ENCODE data around the gene GPR35.
"Not testable (repeated sequence)": the region's sequence is repeated elsewhere in the genome, so short reads cannot be mapped to it uniquely, and the experiment has no call there.

Gene GPR35

DNA sequence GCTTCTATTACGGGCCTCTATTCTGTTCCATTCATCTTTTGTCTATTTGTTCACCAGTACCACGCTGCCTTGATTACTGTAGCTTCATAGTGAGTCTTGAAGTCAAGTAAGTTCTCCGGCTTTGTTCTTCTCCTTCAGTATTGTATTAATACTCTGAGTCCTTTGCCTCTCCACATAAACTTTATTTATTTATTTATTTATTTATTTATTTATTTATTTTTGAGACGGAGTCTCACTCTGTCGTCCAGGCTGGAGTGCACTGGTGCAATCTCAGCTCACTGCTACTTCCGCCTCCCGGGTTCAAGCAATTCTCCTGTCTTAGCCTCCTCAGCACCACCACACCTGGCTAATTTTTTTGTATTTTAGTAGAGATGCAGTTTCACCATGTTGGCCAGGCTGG is 34.6 kb downstream of the GPR35 start:
- not testable (repeated sequence) for DNase-seq (ENCODE audit: low read depth in 3 of 3)

GRCh38 chr2:240662681-240663080 is 37.4 kb downstream of the GPR35 start:
- DNase-seq (ENCODE audit: low read depth in 3 of 3): no peak

GRCh38 chr2:240663546-240664190 is 38.4 kb downstream of the GPR35 start:
- no peak for DNase-seq (ENCODE audit: low read depth in 3 of 3)

GRCh38 chr2:240664622-240665021 is 39.3 kb downstream of the GPR35 start:
- DNase-seq (ENCODE audit: low read depth in 3 of 3): no peak

DNA sequence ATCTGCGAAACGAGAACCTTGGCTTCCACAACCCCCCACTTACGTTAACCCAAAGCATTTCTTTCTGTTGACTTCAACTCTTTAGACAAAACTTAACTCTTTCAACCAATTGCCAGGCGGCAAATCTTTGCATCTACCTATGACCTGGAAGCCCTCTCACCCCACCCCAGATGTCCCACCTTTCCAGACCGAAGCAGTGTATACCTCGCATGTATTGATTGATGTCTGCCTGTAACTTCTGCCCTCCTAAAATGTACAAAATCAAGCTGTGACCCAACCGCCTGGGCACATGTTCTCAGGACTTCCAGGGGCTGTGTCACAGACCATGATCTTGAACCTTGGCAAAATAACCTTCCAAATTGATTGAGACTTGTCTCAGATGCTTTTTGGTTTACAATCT is 45.1 kb downstream of the GPR35 start:
- DNase-seq (ENCODE audit: low read depth in 3 of 3): no peak

- DNase-seq (ENCODE audit: low read depth in 3 of 3): no peak
These were observed 45.7 kb downstream of the GPR35 start for GRCh38 chr2:240670950-240671349.

- DNase-seq (ENCODE audit: low read depth in 3 of 3): no peak
These were observed 46.9 kb downstream of the GPR35 start for GRCh38 chr2:240672076-240672700.

GRCh38 chr2:240672701-240673190 is 47.5 kb downstream of the GPR35 start:
- no peak for DNase-seq (ENCODE audit: low read depth in 3 of 3)

DNA sequence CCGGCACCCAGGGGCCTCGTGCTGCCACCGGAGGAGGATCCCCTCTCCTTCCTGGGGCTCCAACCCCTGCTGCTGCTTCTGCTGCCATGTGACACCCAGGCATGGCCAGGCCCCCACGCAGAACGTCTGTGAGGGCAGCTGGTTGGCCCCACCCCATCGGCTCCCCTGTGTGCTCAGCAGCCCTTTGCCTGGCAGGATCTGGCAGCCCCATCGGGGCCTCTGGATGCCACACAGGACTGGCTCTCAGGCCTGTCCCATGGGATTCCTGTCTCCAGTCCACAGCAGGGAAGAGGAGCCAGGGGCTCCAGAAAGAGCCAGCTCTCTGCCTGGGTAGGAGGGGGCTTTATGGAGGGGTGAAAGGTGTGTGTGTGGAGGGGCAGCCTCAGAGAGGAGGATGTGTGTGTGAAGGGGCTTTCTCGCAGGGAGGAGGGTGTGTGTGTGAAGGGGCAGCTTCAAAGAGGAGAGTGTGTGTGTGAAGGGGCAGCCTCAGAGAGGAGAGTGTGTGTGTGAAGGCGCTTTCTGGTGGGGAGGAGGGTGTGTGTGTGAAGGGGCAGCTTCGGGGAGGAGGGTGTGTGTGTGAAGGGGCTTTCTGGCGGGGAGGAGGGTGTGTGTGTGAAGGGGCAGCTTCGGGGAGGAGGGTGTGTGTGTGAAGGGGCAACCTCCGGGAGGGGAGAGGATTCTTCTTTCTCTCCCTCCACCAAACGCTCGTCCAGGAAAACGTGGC is 49.3 kb downstream of the GPR35 start:
- DNase-seq (ENCODE audit: low read depth in 3 of 3): not testable (repeated sequence)

GRCh38 chr2:240675345-240675744 is 50.1 kb downstream of the GPR35 start:
- DNase-seq (ENCODE audit: low read depth in 3 of 3): not testable (repeated sequence)

DNA sequence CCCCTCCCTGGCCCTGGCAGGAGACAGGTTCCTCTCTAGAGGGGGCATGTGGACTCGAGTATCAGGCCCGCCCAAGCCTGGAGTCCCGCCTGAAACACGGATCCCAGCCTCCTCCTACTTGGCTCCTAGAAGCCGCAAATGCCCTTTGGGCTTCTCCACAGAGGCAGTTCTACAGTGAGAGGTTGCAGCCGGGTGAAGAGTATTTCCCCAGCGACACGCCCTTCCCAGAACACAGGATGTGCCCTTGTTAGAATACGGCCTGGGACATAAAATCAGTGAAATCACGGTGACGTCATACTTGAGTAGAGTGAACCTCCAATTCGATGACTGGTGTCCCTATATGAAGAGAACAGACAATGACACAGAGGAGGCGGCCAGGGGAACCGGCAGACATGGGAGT is 52.8 kb downstream of the GPR35 start:
- DNase-seq (ENCODE audit: low read depth in 3 of 3): not testable (repeated sequence)

- DNase-seq (ENCODE audit: low read depth in 3 of 3): not testable (repeated sequence)
These were observed 53.6 kb downstream of the GPR35 start for GRCh38 chr2:240678909-240679308.

DNA sequence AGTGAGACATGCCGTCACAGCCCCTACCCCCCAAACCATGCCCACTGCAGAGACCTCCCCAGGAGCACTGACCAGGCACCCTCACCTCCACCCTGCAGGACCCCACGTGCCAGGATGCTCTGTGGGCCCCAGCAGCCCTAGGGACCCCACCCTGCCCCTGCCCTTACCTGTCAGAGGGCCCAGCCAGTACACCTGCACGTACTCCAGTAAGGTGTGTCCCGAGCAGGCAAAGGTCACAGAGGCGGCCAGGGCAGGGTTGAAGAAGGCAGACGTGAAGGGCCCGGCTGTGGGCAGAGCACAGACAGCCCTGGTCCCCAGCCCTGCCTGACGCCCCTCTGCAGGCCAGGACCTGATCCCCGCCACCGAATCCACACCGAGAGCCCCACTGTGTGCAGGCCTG is 54.9 kb downstream of the GPR35 start:
- not testable (repeated sequence) for DNase-seq (ENCODE audit: low read depth in 3 of 3)

Measured in stimulated activated CD4-positive, alpha-beta T cell treated with anti-CD3 and anti-CD28 coated beads, TNF-alpha, amount 100 ng/mL, for 48 hours (primary cell).